Fibroblast of skin of right biceps (primary cell): Measurements from ENCODE around the gene CA14.
"Not testable (repeated sequence)": the region's sequence is repeated elsewhere in the genome, so short reads cannot be mapped to it uniquely, and the experiment has no call there.

ENCODE experiments used
- DNase-seq: peaks from one replicate; pipeline ENCODE4 v3.0.0-alpha.2; 2013

CA14 gene

DNA sequence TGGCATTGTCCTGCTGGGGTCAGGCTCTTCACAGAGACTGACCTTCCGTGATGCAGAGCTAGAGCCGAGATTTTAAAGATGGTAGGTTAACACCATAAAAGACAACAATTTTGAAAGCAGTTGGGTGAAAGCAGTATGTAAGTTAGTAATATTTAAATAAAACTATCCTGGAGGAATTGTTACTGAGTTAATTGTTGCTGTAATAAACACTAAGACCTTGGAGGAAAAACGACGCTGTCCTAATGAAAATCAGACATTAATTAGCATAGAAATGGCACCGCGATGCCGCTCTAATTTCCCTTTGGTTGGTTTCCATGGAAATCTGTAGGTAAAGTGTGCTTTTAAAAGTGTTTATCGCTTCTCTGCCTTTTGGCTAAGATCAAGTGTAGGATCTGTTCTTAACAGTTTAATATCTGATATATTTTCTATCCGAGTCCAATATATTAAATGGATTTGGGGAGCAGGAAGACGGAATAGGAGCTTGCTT is 20.9 kb upstream of the CA14 start:
- DNase-seq = no peak

- DNase-seq = not testable (repeated sequence)
Measured at GRCh38 chr1:150237176-150237575, 20.4 kb upstream of the CA14 start.

DNA sequence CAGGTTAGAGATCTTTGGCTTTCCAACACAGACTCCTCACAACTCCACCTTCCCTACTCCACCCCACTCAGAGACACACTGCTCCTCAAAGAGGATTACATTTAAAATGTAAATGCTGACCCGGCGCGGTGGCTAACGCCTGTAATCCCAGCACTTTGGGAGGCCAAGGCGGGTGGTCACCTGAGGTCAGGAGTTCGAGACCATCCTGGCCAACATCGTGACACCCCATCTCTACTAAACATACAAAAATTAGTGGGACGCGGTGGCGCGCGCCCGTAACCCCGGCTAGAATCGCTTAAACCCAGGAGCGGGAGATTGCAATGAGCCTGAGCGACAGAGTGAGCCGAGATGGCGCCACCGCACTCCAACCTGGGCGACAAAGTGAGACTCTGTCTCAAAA is 19.8 kb upstream of the CA14 start:
- DNase-seq = no peak

DNA sequence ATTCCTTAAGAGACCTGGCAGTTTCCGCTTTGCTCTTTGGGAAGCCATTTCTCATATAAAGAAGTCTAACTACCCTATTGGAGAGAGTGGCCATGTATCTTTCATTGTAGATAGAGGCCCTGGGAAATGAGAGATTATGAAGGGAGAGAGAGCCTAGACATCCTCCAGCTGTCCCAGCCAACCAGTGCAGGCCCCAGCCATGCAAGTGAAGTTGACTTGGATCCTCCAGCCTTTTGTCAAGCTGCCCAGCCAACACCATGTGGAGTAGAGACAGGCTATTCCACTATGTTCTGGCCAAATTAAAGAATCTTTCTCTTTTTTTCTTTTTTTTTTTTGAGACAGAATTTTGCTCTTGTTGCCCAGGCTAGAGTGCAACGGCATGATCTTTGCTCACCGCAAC is 14.6 kb upstream of the CA14 start:
- no peak for DNase-seq

GRCh38 chr1:150249936-150250335 is 7.6 kb upstream of the CA14 start:
- DNase-seq = no peak

- DNase-seq = no peak
Measured at GRCh38 chr1:150256198-150256553, 1.4 kb upstream of the CA14 start.

- peak; percentile 64 for DNase-seq
Measured at GRCh38 chr1:150256554-150257341, 826 bp upstream of the CA14 start.

DNA sequence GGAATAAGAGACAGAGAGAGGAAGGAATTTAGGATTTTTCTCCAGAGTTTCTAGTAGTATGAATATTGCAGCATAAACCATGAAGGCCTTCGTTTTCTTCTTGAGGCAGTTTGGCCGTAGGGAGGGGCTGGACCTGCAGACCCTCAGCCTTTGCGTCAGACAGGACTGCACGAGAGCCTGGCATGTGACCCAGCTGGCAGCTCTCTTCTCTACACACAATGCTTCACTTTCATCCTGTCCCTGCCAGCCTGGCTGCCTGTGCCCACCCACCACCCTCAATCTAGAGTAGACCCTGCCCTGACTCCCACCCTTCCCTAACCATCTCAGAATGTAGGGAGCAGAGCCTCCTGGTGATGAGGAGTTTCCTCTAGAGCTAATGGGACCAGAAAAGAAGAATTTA is 1.6 kb downstream of the CA14 start:
- DNase-seq = no peak

DNA sequence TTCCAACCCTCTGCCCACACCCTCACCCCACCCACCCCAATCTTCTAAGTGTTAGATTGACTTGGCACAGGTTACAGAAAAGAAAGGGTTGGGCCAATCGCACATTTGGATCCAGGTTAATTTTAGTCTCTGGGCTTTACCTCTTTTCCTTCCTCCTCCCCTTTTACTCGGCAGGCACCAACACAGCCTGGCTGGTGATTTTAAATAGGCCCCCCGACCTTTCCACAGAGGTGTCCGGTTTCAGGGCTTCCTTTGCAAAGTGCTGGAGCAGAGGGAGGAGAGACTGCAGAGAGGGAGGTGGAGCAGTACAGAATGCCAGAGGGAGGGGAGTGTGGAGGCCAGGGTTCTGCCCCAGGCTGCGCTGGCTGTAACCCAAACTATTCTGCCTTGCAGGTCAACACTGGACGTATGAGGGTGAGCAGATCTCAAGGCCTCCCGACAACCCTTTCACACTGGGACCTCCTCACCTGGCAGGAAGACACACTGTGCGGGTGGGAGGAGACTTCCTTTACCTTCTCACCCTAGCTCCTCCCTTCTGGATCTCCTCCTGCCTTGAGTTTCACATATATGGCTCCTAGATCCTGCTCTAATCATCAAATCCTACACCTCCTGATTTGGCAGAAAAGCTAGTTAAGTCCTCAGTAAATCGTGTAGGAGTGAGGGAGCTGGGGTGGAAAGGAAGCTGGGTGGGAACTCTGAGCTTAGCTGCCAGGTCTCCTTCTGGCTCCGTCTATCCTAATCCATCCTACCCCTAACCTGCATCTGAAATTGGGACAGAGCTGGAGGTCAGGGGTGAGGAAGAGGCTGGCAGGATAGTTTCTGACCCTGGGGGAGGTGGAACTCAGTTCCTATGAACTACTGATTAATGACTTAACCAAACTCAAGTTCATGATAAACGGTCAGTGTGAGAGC is 2.4 kb downstream of the CA14 start:
- DNase-seq = no peak

- DNase-seq = no peak
Measured at GRCh38 chr1:150261367-150261766, 3.8 kb downstream of the CA14 start.

DNA sequence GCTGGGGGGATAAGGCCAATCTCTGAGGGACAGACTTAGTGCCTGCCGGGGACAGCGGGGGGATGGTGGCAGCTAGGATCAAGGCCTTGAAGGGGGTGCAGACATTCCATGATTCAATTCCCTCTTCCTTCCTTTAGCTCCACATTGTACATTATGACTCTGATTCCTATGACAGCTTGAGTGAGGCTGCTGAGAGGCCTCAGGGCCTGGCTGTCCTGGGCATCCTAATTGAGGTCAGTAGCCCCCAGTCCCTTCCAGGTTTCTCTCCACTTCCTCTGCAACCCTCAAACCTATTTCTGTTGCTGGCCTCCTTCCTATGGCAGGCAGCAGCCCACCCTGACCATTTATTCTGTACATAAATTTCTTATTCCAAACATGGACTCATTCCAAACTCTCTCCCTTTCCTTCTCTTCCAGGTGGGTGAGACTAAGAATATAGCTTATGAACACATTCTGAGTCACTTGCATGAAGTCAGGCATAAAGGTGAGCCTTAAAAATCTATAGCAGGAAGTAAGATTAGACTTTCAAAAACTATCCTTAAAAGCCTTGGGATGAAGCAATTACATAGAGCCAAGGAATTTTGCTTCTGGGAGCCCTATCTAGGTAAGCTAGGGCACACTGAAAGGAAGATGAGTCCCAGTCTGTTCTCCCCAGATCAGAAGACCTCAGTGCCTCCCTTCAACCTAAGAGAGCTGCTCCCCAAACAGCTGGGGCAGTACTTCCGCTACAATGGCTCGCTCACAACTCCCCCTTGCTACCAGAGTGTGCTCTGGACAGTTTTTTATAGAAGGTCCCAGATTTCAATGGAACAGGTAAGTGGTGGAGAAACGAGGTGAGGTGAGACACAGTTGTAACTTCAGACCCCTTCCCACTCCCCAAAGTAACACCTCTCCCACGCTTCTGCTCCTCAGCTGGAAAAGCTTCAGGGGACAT is 5.1 kb downstream of the CA14 start:
- DNase-seq = no peak

GRCh38 chr1:150263549-150263948 is 6.0 kb downstream of the CA14 start:
- DNase-seq = no peak

DNA sequence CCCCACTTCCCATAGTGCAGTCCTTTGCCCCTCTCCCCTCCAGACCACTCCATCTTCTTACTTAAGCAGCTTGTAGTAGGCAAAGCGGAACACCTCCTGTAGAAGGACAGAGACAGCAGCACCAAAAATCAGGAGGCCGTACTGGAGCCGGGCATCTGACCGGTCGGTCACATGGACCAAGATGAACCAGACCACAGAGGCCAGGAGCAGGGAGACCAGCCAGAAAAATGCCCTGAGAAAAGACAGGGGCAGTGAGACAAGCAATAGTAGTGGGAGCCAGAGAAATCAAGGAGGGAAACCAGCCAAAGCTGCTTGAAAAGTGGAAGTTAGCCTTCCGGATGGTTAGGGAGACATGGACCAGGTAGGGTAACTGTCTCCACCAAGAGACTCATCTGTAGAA is 10.3 kb downstream of the CA14 start:
- DNase-seq = no peak

- no peak for DNase-seq
Measured at GRCh38 chr1:150268340-150268704, 10.7 kb downstream of the CA14 start.

DNA sequence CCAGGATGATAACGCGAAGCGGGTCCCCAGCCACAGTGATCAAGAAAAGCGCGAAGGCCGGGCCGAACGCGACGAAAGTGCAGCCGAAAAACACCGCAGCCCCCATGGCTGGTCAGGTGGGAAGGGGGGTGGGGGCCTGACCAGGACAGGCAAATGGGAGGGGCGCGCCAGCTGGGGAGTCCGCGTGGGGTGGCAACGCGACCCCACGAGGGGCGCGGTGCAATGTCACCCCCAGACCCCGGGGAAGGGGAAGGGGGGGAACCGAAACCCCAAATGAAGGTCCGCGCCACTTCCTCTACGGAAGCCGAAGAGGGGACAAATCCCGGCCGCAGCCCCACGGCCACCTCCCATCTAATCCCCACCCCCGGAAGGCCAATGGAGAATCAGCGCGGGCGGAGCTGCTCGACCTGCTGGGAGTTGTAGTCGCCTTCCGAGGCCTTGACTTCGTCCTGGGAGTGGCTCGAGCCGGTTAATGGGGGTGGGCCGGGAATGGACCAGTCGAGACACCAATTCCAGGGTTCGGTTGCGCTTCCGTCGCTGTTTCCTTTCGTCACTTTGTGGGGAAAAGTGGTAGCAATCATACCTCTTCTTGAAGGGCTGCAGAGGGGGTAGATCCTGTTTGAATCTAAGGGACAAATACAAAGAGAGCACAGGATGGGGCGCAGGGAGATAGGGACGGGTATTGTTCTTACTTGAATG is 11.3 kb downstream of the CA14 start, which contains the start of gene APH1A:
APH1A (minus strand) TSS at position 312 of the 699 bp plus-strand sequence; CDS start at position 106, 206 bp downstream.
- DNase-seq = peak; percentile 99

DNA sequence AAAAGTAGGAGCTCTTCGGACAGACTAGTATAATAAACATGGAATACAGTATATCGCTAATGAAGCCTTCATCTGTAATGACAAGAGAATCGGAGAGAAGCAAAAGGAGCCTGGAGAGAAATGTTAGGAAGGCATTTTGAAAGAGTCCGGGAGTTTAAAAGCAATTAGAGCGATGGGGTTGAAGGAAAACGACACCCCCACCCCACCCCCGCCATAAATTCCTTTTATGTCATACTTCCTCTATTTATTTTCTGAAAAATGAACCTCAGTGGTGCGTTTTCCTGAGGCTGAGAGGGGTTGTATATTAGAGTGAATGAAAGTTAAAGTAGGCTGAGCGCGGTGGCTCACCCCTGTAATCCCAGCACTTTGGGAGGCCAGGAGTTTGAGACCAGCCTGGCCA is 11.9 kb downstream of the CA14 start:
- no peak for DNase-seq

GRCh38 chr1:150271291-150271959 is 13.9 kb downstream of the CA14 start:
- no peak for DNase-seq

GRCh38 chr1:150273311-150273710 is 15.7 kb downstream of the CA14 start:
- DNase-seq = no peak

DNA sequence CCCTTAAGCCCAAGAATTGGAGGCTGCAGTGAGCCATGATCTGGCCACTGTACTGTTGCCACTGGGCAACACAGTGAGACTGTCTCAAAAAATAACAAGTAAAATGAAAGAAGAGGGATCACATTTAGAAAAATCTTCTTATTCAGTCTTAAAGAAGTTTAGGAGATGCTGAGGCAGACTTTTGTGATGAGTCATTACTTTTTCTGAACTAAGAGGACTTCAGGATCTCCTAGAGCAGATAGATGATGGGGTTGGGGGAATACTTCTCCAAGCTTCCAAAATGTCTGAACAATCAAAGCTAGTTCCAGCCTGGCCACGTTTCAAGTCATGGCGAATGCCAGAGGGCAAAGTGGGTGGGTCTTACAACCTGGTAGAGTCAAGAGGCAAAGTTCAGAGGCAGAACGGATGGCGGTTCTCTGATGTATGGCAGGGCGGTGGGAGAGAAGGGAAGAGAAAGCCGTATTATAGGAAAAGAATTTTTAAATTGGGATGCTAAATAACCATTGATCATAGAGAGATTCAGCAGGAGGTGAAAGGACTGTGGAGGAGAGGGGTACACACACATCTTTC is 22.6 kb downstream of the CA14 start:
- DNase-seq = no peak

DNA sequence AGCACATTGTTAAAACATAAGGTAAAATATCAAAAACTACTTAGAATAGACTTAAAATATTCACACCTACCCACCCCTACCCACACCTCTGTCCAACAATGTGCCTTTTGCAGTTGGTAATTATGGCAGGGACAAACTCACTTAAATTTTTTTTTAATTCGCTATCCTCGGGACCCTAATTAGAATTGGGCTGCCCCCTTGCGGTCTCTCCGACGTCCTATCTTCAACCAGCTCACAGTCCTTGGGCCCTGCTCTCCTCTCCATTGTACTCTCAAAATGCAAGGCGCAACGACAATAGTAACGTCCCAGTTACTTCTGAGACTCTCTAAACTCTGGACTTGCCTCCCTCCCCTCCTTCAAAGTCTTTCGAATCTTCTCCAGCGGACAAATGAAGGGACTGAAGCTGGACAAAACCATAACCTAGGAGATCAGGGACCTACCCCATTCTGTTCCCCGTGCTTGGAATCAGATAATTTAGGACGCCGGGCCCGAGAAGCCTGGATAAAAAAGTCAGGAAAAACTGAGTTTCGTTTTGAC is 23.7 kb downstream of the CA14 start:
- DNase-seq = peak; percentile 76
